Measurements from ENCODE around the gene ATM.
"Not testable (repeated sequence)": the region's sequence is repeated elsewhere in the genome, so short reads cannot be mapped to it uniquely, and the experiment has no call there.

GRCh38 chr11:108373505-108373904, 150.6 kb downstream of the ATM start:
- TF ChIP-seq CTCF (IDR thresholded peaks at IDR 0.05); ZFX (IDR thresholded peaks at IDR 0.05; ENCODE audit: borderline replicate concordance): not testable (repeated sequence)

All from 22Rv1 (cell line).